Right atrium auricular region (tissue), 2 donors: ENCODE measurements around the gene OLFML3. TPM values are rescaled to one million over a fixed set of nuclear protein-coding genes. Genes with fewer than 3 reads are reported as not detected.
"Not testable (repeated sequence)": the region's sequence is repeated elsewhere in the genome, so short reads cannot be mapped to it uniquely, and the experiment has no call there.

Experiments
- DNase-seq: peaks from one replicate; pipeline ENCODE4 v3.0.0-alpha.2; 2019; ENCODE audit warnings: low spot score
- H3K27ac ChIP-seq, 2 donors: fragments of 200-600 bp; sonication (generic); 1 replicate in 1 of 2; 2 replicates in 1 of 2; pipeline ENCODE4 v1.5.1; 2016 to 2019
- H3K27me3 ChIP-seq, 2 donors: fragments of 200-600 bp; sonication (generic); one replicate each; pipeline versions ENCODE4 v1.5.1 to v1.6.0; 2017 to 2019
- H3K36me3 ChIP-seq: fragments of 200-600 bp; sonication (generic); one replicate; pipeline ENCODE4 v1.5.1; 2016
- H3K4me1 ChIP-seq, 2 donors: fragments of 200-600 bp; sonication (generic); one replicate each; pipeline versions ENCODE4 v1.5.1 to v1.6.0; 2017 to 2019
- H3K4me3 ChIP-seq, 2 donors: fragments of 200-600 bp; sonication (generic); 1 replicate in 1 of 2; 2 replicates in 1 of 2; pipeline ENCODE4 v1.5.1; 2017 to 2019; ENCODE audit warnings: mild to moderate bottlenecking in 1 of 2, moderate library complexity in 1 of 2
- H3K9me3 ChIP-seq, 2 donors: fragments of 200-600 bp; sonication (generic); one replicate each; pipeline ENCODE4 v1.5.1; 2019
- total RNA-seq, 2 donors: library from RNA; depleted of rRNA; stranded (reverse); fragments of >200 nt; gene quantifications; one replicate each; pipeline ENCODE4 v1.1.0, GENCODE V29; 2016
- TF ChIP-seq, protein P1 (sequence below), 2 donors: fragments of 200-600 bp; sonication (generic); IDR thresholded peaks; one replicate each; pipeline ENCODE4 v1.5.1; 2019; ENCODE audit warnings: antibody characterized with exemption in 2 of 2

Gene OLFML3
- total RNA-seq, 2 donors from 2014 or later: 22.4 to 28.6 TPM

DNA sequence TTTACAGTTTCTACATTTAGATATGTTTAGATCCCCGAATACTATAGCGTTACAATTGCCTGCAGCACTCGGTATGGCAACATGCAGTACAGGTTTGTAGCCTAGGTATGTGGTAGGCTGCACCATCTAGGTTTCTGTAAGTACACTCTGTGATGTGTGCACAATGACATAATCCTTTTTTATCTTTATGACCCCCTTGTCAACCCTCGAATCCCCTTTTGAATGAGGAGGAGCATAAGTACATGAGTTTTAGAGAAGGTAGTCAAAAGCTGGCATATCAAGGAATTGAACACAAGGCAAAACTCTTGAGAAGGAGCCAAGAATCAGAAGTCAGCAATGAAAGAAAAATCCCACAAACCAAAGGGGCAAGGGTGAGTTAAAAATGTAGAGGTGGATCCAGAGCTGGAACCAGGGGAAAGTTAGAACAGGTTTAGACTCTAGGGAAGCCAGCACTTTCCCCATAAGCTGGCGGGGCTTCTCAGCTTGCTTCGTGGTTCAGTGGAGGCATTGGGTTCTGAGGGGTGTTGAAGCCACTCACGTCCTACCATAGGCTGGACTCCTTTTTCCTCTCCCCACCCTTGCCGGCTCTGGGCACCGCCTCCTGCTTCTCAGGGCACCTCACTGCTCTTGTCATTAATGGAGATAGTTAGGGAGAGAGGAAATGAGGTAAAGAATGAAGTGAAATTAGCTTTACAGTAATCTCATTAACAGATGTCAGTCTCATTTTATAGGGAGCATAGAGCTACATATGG is 31.3 kb downstream of the OLFML3 start:
- Histone ChIP-seq H3K4me1 (no peaks in the 10 kb centered on the region), H3K27ac (no peak overlapping the region), H3K4me3 (no peak overlapping the region), H3K36me3 (no peaks in the 10 kb centered on the region), H3K27me3 (no peaks in the 10 kb centered on the region), H3K9me3 (no peaks in the 10 kb centered on the region)
- DNase-seq: no peak
- TF ChIP-seq, protein P1, sequence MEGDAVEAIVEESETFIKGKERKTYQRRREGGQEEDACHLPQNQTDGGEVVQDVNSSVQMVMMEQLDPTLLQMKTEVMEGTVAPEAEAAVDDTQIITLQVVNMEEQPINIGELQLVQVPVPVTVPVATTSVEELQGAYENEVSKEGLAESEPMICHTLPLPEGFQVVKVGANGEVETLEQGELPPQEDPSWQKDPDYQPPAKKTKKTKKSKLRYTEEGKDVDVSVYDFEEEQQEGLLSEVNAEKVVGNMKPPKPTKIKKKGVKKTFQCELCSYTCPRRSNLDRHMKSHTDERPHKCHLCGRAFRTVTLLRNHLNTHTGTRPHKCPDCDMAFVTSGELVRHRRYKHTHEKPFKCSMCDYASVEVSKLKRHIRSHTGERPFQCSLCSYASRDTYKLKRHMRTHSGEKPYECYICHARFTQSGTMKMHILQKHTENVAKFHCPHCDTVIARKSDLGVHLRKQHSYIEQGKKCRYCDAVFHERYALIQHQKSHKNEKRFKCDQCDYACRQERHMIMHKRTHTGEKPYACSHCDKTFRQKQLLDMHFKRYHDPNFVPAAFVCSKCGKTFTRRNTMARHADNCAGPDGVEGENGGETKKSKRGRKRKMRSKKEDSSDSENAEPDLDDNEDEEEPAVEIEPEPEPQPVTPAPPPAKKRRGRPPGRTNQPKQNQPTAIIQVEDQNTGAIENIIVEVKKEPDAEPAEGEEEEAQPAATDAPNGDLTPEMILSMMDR (IDR thresholded peaks at IDR 0.05): no peak

GRCh38 chr1:114011796-114012195 is 32.5 kb downstream of the OLFML3 start:
- TF ChIP-seq, protein P1 (IDR thresholded peaks at IDR 0.05): no peak
- Histone ChIP-seq H3K9me3 (no peaks in the 10 kb centered on the region), H3K36me3 (no peaks in the 10 kb centered on the region), H3K4me3 (no peak overlapping the region), H3K4me1 (no peaks in the 10 kb centered on the region), H3K27ac (no peak overlapping the region), H3K27me3 (no peaks in the 10 kb centered on the region)
- DNase-seq: no peak

DNA sequence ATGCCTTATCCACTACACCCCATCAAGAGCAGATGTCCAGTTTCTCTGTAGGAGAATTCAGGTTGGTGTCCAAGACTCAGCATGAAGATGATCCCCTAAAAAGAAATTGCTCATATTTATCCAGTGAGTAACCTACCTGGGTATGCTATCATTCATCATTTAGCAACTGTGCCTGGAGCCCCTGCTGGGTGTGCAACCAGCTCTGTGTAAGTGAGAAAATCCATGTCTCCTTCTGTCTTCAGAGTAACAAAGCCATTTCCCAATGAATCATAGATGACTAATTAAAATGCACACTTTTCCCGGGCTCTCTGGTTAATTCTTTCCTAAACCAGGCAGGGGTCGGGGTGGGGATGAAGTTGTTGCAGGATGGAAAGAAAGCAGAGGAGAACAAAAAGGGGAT is 35.8 kb downstream of the OLFML3 start:
- no peak for DNase-seq

DNA sequence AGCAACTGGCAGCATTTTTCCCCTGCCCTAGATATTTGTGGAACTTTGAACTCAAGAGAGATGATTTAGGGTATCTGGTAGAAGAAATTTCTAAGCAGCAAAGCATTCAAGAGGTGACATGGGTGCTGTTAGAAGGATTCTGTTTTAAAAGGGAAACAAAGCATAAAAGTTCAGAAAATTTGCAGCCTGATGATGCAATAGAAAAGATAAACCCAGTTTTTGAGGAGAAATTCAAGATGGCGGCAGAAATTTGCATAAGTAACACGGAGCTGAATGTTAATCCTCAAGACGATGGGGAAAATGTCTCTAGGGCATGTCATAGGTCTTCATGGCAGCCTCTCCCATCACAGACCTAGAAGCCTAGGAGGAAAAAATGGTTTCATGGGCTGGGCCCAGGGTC is 40.5 kb downstream of the OLFML3 start:
- DNase-seq, H3K27me3 ChIP-seq, H3K4me1 ChIP-seq, H3K9me3 ChIP-seq, H3K4me3 ChIP-seq, H3K36me3 ChIP-seq, H3K27ac ChIP-seq: not testable (repeated sequence)

More for the DNA sequence above, 35.8 kb downstream of the OLFML3 start:
- H3K4me1 ChIP-seq: no peaks in the 10 kb centered on the region
- H3K27me3 ChIP-seq: no peaks in the 10 kb centered on the region
- no peak overlapping the region for H3K27ac ChIP-seq
- H3K36me3 ChIP-seq: no peaks in the 10 kb centered on the region
- H3K9me3 ChIP-seq: no peaks in the 10 kb centered on the region
- TF ChIP-seq, protein P1 (IDR thresholded peaks at IDR 0.05): no peak
- H3K4me3 ChIP-seq: no peak overlapping the region

GRCh38 chr1:114021665-114022099 is 42.4 kb downstream of the OLFML3 start:
- Histone ChIP-seq H3K27me3 (no peaks in the 10 kb centered on the region), H3K9me3 (no peaks in the 10 kb centered on the region), H3K27ac (no peak overlapping the region), H3K4me3 (no peak overlapping the region), H3K4me1 (no peaks in the 10 kb centered on the region), H3K36me3 (no peaks in the 10 kb centered on the region)
- no peak for DNase-seq
- TF ChIP-seq, protein P1 (IDR thresholded peaks at IDR 0.05): no peak

DNA sequence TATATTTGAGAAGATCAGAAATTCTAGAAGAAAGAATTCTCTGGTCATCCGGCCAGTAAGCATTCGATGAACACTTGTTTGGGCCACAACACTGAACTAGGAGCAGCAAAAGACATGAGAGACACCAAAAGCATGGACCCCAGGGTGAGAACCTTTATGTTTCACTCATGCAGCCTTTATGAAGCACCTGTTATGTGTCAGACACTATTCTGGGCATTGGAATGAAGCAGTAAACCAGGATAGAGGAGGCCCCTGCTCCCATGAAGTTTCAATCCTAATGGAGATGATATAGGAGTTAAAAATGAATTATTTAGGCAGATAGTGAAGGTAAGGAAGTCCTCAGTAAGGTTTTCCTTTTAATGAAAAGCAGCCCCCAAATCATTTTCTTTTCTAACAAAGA is 43.6 kb downstream of the OLFML3 start:
- no peak overlapping the region for H3K4me3 ChIP-seq
- H3K36me3 ChIP-seq: no peaks in the 10 kb centered on the region
- H3K4me1 ChIP-seq: no peaks in the 10 kb centered on the region
- no peaks in the 10 kb centered on the region for H3K27me3 ChIP-seq
- TF ChIP-seq, protein P1 (IDR thresholded peaks at IDR 0.05): no peak
- no peak overlapping the region for H3K27ac ChIP-seq
- no peak for DNase-seq
- H3K9me3 ChIP-seq: no peaks in the 10 kb centered on the region
